SU-DHL-6 (cell line): ENCODE results near the gene LAMC3.

Experiments used
- EZH2phosphoT487 ChIP-seq: fragments of 200-600 bp; sonication (generic), shearing (Covaris generic); conservative IDR thresholded peaks from 2 replicates; pipeline ENCODE4 v1.6.1; 2018; ENCODE audit warnings: mild to moderate bottlenecking, antibody characterized with exemption, low read length, moderate library complexity, mixed read lengths
- TF ChIP-seq, protein P1 (sequence below): fragments of 200-600 bp; sonication (generic); IDR thresholded peaks from one replicate; pipeline ENCODE4 v1.5.1; 2017; ENCODE audit warnings: antibody characterized with exemption, mild to moderate bottlenecking, low read length, moderate library complexity; ENCODE audit not compliant: insufficient read depth, poor library complexity, severe bottlenecking

- TF ChIP-seq, protein P1, sequence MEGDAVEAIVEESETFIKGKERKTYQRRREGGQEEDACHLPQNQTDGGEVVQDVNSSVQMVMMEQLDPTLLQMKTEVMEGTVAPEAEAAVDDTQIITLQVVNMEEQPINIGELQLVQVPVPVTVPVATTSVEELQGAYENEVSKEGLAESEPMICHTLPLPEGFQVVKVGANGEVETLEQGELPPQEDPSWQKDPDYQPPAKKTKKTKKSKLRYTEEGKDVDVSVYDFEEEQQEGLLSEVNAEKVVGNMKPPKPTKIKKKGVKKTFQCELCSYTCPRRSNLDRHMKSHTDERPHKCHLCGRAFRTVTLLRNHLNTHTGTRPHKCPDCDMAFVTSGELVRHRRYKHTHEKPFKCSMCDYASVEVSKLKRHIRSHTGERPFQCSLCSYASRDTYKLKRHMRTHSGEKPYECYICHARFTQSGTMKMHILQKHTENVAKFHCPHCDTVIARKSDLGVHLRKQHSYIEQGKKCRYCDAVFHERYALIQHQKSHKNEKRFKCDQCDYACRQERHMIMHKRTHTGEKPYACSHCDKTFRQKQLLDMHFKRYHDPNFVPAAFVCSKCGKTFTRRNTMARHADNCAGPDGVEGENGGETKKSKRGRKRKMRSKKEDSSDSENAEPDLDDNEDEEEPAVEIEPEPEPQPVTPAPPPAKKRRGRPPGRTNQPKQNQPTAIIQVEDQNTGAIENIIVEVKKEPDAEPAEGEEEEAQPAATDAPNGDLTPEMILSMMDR = no peak
- no peak for TF ChIP-seq EZH2phosphoT487
Observed at GRCh38 chr9:130974697-130975096, 34.3 kb upstream of the LAMC3 start.
